ENCODE data around the gene DPRX.

The DPRX gene

GRCh38 chr19:53670345-53670744, 38.5 kb downstream of the DPRX start:
- TF ChIP-seq EGR1 (IDR thresholded peaks at IDR 0.05), result no peak
- TF ChIP-seq RAD21 (IDR thresholded peaks at IDR 0.05; ENCODE audit: low read depth), result no peak
- TF ChIP-seq EP300 (IDR thresholded peaks at IDR 0.05; ENCODE audit: borderline replicate concordance), result no peak

- TF ChIP-seq RAD21 (IDR thresholded peaks at IDR 0.05; ENCODE audit: low read depth) (no peak), NFIC (IDR thresholded peaks at IDR 0.05) (no peak), MAX (IDR thresholded peaks at IDR 0.05) (no peak), YY1 (IDR thresholded peaks at IDR 0.05; ENCODE audit: low read depth) (no peak), TCF12 (IDR thresholded peaks at IDR 0.05; ENCODE audit: low read depth) (no peak), TEAD4 (IDR thresholded peaks at IDR 0.05) (no peak), CREB1 (IDR thresholded peaks at IDR 0.05; ENCODE audit: low read depth) (no peak), REST (IDR thresholded peaks at IDR 0.05; ENCODE audit: low read depth) (no peak)
Observed at GRCh38 chr19:53671663-53672062, 39.9 kb downstream of the DPRX start.

Data from Ishikawa (cell line).